ENCODE results near the gene PKP1.

The PKP1 gene

GRCh38 chr1:201369209-201369608, 85.9 kb downstream of the PKP1 start:
- DNase-seq (ENCODE audit: low read depth in 3 of 3) = no peak

- no peak for DNase-seq (ENCODE audit: low read depth in 3 of 3)
These were observed 87.2 kb downstream of the PKP1 start for GRCh38 chr1:201370500-201370899.

GRCh38 chr1:201371276-201371675, 88.0 kb downstream of the PKP1 start:
- DNase-seq (ENCODE audit: low read depth in 3 of 3) = no peak

- DNase-seq (ENCODE audit: low read depth in 3 of 3) = no peak
These were observed 88.5 kb downstream of the PKP1 start for GRCh38 chr1:201371792-201372191.

GRCh38 chr1:201374364-201374763, 91.1 kb downstream of the PKP1 start:
- DNase-seq (ENCODE audit: low read depth in 3 of 3) = no peak

- DNase-seq (ENCODE audit: low read depth in 3 of 3) = no peak
These were observed 91.9 kb downstream of the PKP1 start for GRCh38 chr1:201375169-201375568.

- no peak for DNase-seq (ENCODE audit: low read depth in 3 of 3)
These were observed 92.8 kb downstream of the PKP1 start for GRCh38 chr1:201376107-201376463.

- peak in 1 of 3 donors; percentile 9 for DNase-seq (ENCODE audit: low read depth in 3 of 3)
These were observed 93.4 kb downstream of the PKP1 start for GRCh38 chr1:201376464-201377374.

- no peak for DNase-seq (ENCODE audit: low read depth in 3 of 3)
These were observed 94.3 kb downstream of the PKP1 start, which contains the start of gene TNNT2 for GRCh38 chr1:201377611-201378092. Gene TNNT2, minus strand, starts transcription at chr1:201377680. Its CDS starts 4,426 bp downstream, at chr1:201373254.

GRCh38 chr1:201378804-201379203, 95.5 kb downstream of the PKP1 start:
- no peak for DNase-seq (ENCODE audit: low read depth in 3 of 3)

- no peak for DNase-seq (ENCODE audit: low read depth in 3 of 3)
These were observed 96.5 kb downstream of the PKP1 start for GRCh38 chr1:201379733-201380242.

- DNase-seq (ENCODE audit: low read depth in 3 of 3) = no peak
These were observed 97.8 kb downstream of the PKP1 start for GRCh38 chr1:201381130-201381529.

Measured in stimulated activated CD4-positive, alpha-beta T cell treated with anti-CD3 and anti-CD28 coated beads, TNF-alpha, amount 100 ng/mL, for 48 hours (primary cell).